Astrocyte (in vitro differentiated cells and primary cell): Measurements from ENCODE around the gene SHANK1. TPM values are rescaled to one million over a fixed set of nuclear protein-coding genes. Genes with fewer than 3 reads are reported as not detected.
"Not testable (repeated sequence)": the region's sequence is repeated elsewhere in the genome, so short reads cannot be mapped to it uniquely, and the experiment has no call there.

ENCODE experiments used
- DNase-seq: peaks from one replicate; pipeline ENCODE4 v3.0.0-alpha.2; 2010; ENCODE audit warnings: low read depth
- FAIRE-seq: peaks from 2 replicates; lab custom pipeline; 2011; peaks lifted over from hg19 to GRCh38; lab: Jason Lieb, UNC
- H2AFZ ChIP-seq: 2 replicates; pipeline ENCODE4 v1.6.0; 2012; ENCODE audit warnings: low read depth, low read length, inconsistent platforms
- H3K27ac ChIP-seq: 2 replicates; pipeline ENCODE4 v1.5.1; 2011; ENCODE audit warnings: low read depth, low read length, inconsistent platforms
- H3K27me3 ChIP-seq: 2 replicates; pipeline ENCODE4 v1.6.0; 2011; ENCODE audit warnings: low read length, inconsistent platforms; ENCODE audit not compliant: insufficient read depth
- H3K36me3 ChIP-seq: 2 replicates; pipeline ENCODE4 v1.5.1; 2011; ENCODE audit warnings: low read length, inconsistent platforms; ENCODE audit not compliant: insufficient read depth
- H3K4me1 ChIP-seq: 2 replicates; pipeline ENCODE4 v1.5.1; 2011; ENCODE audit warnings: low read length, inconsistent platforms; ENCODE audit not compliant: insufficient read depth
- H3K4me2 ChIP-seq: 2 replicates; pipeline ENCODE4 v1.6.0; 2012; ENCODE audit warnings: low read length, inconsistent platforms
- H3K4me3 ChIP-seq: 2 replicates; pipeline ENCODE4 v1.5.1; 2011; ENCODE audit warnings: low read depth, mild to moderate bottlenecking, low read length, inconsistent platforms; ENCODE audit not compliant: insufficient read depth
- H3K79me2 ChIP-seq: 2 replicates; pipeline ENCODE4 v1.6.0; 2012; ENCODE audit warnings: mild to moderate bottlenecking, low read length, inconsistent platforms; ENCODE audit not compliant: insufficient read depth
- H3K9ac ChIP-seq: 2 replicates; pipeline ENCODE4 v1.6.0; 2012; ENCODE audit warnings: mild to moderate bottlenecking, low read length, inconsistent platforms
- H3K9me3 ChIP-seq: 2 replicates; pipeline ENCODE4 v1.5.1; 2012; ENCODE audit warnings: low read depth, mild to moderate bottlenecking, low read length, inconsistent platforms; ENCODE audit not compliant: insufficient read depth
- H4K20me1 ChIP-seq: 2 replicates; pipeline ENCODE4 v1.6.0; 2012; ENCODE audit warnings: low read length, inconsistent platforms; ENCODE audit not compliant: insufficient read depth
- H3K27ac Mint-ChIP-seq: one replicate; pipeline ENCODE4 v1.8.0; 2021; ENCODE audit warnings: mild to moderate bottlenecking, mixed read lengths; ENCODE audit not compliant: unreplicated experiment
- H3K27me3 Mint-ChIP-seq: one replicate; pipeline ENCODE4 v1.8.0; 2021; ENCODE audit warnings: low read depth, mixed read lengths; ENCODE audit not compliant: unreplicated experiment
- H3K36me3 Mint-ChIP-seq: one replicate; pipeline ENCODE4 v1.8.0; 2021; ENCODE audit warnings: low read depth, mixed read lengths; ENCODE audit not compliant: unreplicated experiment
- H3K4me1 Mint-ChIP-seq: one replicate; pipeline ENCODE4 v1.8.0; 2021; ENCODE audit warnings: low read depth, mixed read lengths; ENCODE audit not compliant: unreplicated experiment
- H3K4me3 Mint-ChIP-seq: one replicate; pipeline ENCODE4 v1.8.0; 2021; ENCODE audit warnings: mild to moderate bottlenecking, moderate library complexity, mixed read lengths; ENCODE audit not compliant: unreplicated experiment
- H3K9me3 Mint-ChIP-seq: one replicate; pipeline ENCODE4 v1.8.0; 2021; ENCODE audit warnings: mild to moderate bottlenecking, mixed read lengths; ENCODE audit not compliant: unreplicated experiment
- CTCF ChIP-seq: IDR thresholded peaks from 2 replicates; pipeline ENCODE4 v1.5.1; 2011; ENCODE audit warnings: low read depth, mild to moderate bottlenecking, inconsistent platforms, low read length, moderate library complexity; ENCODE audit not compliant: insufficient read depth
- EZH2 ChIP-seq: IDR thresholded peaks from 2 replicates; pipeline ENCODE4 v1.6.1; 2012; ENCODE audit warnings: mild to moderate bottlenecking, low read length, inconsistent platforms; ENCODE audit not compliant: insufficient read depth
- total RNA-seq: library from RNA; stranded (reverse); gene quantifications from 2 replicates; pipeline ENCODE4 v1.2.1, GENCODE V29; 2021

Gene SHANK1
- total RNA-seq, 1 donor from 2014 or later, result not detected

GRCh38 chr19:50626011-50626410 is 93.6 kb downstream of the SHANK1 start:
- Mint-ChIP-seq H3K4me1 (no peaks in the 10 kb centered on the region), H3K9me3 (peaks cover 24% of the 10 kb centered on the region), H3K4me3 (no peak overlapping the region), H3K27me3 (no peaks in the 10 kb centered on the region), H3K36me3 (peaks cover 1% of the 10 kb centered on the region), H3K27ac (no peak overlapping the region)
- Histone ChIP-seq H3K27ac (no peak overlapping the region), H3K4me1 (no peaks in the 10 kb centered on the region), H4K20me1 (no peaks in the 10 kb centered on the region), H2AFZ (no peak overlapping the region), H3K36me3 (no peaks in the 10 kb centered on the region), H3K9ac (no peak overlapping the region), H3K4me3 (no peak overlapping the region), H3K4me2 (no peak overlapping the region), H3K27me3 (no peaks in the 10 kb centered on the region), H3K9me3 (no peaks in the 10 kb centered on the region), H3K79me2 (no peaks in the 10 kb centered on the region)
- FAIRE-seq, result no peak
- DNase-seq, result no peak
- TF ChIP-seq EZH2, result no peak
- TF ChIP-seq CTCF, result no peak

- peaks cover 20% of the 10 kb centered on the region for H3K9me3 Mint-ChIP-seq
- DNase-seq, result no peak
- Histone ChIP-seq H3K4me3 (no peak overlapping the region), H3K9ac (no peak overlapping the region), H3K36me3 (no peaks in the 10 kb centered on the region), H3K9me3 (no peaks in the 10 kb centered on the region), H3K27ac (no peak overlapping the region), H3K4me1 (no peaks in the 10 kb centered on the region), H4K20me1 (no peaks in the 10 kb centered on the region), H2AFZ (no peak overlapping the region), H3K4me2 (no peak overlapping the region), H3K79me2 (no peaks in the 10 kb centered on the region), H3K27me3 (no peaks in the 10 kb centered on the region)
- H3K4me3 Mint-ChIP-seq, result no peak overlapping the region
- TF ChIP-seq EZH2 (no peak), CTCF (no peak)
- H3K27ac Mint-ChIP-seq, result no peak overlapping the region
- H3K4me1 Mint-ChIP-seq, result no peaks in the 10 kb centered on the region
- FAIRE-seq, result no peak
- no peaks in the 10 kb centered on the region for H3K27me3 Mint-ChIP-seq
- peaks cover 1% of the 10 kb centered on the region for H3K36me3 Mint-ChIP-seq
Measured at GRCh38 chr19:50624949-50625600, 94.5 kb downstream of the SHANK1 start.

- H3K4me2 ChIP-seq, FAIRE-seq, H4K20me1 ChIP-seq, H3K9me3 Mint-ChIP-seq, DNase-seq, H2AFZ ChIP-seq, H3K27ac Mint-ChIP-seq, H3K9ac ChIP-seq, H3K27me3 Mint-ChIP-seq, H3K4me3 ChIP-seq, H3K27ac ChIP-seq, H3K79me2 ChIP-seq, H3K27me3 ChIP-seq, H3K4me1 Mint-ChIP-seq, H3K36me3 Mint-ChIP-seq, H3K4me3 Mint-ChIP-seq, H3K36me3 ChIP-seq, H3K4me1 ChIP-seq, H3K9me3 ChIP-seq: not testable (repeated sequence)
Measured at GRCh38 chr19:50620394-50620906, 99.2 kb downstream of the SHANK1 start.

GRCh38 chr19:50619184-50619583 is 100.4 kb downstream of the SHANK1 start:
- H3K4me1 Mint-ChIP-seq, H3K9me3 ChIP-seq, H3K27me3 ChIP-seq, H3K27ac Mint-ChIP-seq, H3K27ac ChIP-seq, H3K36me3 ChIP-seq, H3K36me3 Mint-ChIP-seq, H3K4me3 Mint-ChIP-seq, H2AFZ ChIP-seq, H3K9me3 Mint-ChIP-seq, H3K79me2 ChIP-seq, H3K27me3 Mint-ChIP-seq, H3K9ac ChIP-seq, H4K20me1 ChIP-seq, H3K4me2 ChIP-seq, FAIRE-seq, DNase-seq, H3K4me1 ChIP-seq, H3K4me3 ChIP-seq: not testable (repeated sequence)

GRCh38 chr19:50618379-50618778 is 101.2 kb downstream of the SHANK1 start:
- H3K4me3 ChIP-seq, FAIRE-seq, H3K36me3 Mint-ChIP-seq, H3K4me2 ChIP-seq, H2AFZ ChIP-seq, H3K4me1 ChIP-seq, H3K27me3 ChIP-seq, H3K27ac Mint-ChIP-seq, H3K79me2 ChIP-seq, H3K9ac ChIP-seq, H3K27ac ChIP-seq, H3K27me3 Mint-ChIP-seq, H4K20me1 ChIP-seq, H3K4me1 Mint-ChIP-seq, H3K9me3 ChIP-seq, H3K36me3 ChIP-seq, DNase-seq, H3K9me3 Mint-ChIP-seq, H3K4me3 Mint-ChIP-seq: not testable (repeated sequence)
